Raji (cell line): ENCODE results near the gene CCT6B.

Experiments
- POLR2A ChIP-seq: IDR thresholded peaks from 2 replicates; pipeline ENCODE4 v1.6.1; 2011; ENCODE audit warnings: low read depth, low read length, control low read depth; ENCODE audit not compliant: insufficient read depth

The CCT6B gene

GRCh38 chr17:34961093-34961911 is at the start of gene CCT6B, which contains the start of gene ZNF830:
TSS of gene CCT6B (minus strand) at chr17:34961460. CDS start at chr17:34961393, 67 bp downstream.
TSS of gene ZNF830 (plus strand) at chr17:34961540. CDS start at chr17:34961567, 27 bp downstream.
- TF ChIP-seq POLR2A, result peak; percentile 92

- no peak for TF ChIP-seq POLR2A
Measured at GRCh38 chr17:35010093-35010492, 48.8 kb upstream of the CCT6B start.

- TF ChIP-seq POLR2A, result no peak
Measured at GRCh38 chr17:35006961-35007360, 45.7 kb upstream of the CCT6B start.

GRCh38 chr17:35006345-35006744 is 45.1 kb upstream of the CCT6B start:
- no peak for TF ChIP-seq POLR2A

- TF ChIP-seq POLR2A, result no peak
Measured at GRCh38 chr17:35003778-35004177, 42.5 kb upstream of the CCT6B start.

GRCh38 chr17:35002876-35003551 is 41.8 kb upstream of the CCT6B start:
- TF ChIP-seq POLR2A, result no peak

GRCh38 chr17:35001549-35001948 is 40.3 kb upstream of the CCT6B start:
- TF ChIP-seq POLR2A, result no peak

- no peak for TF ChIP-seq POLR2A
Measured at GRCh38 chr17:34999456-34999855, 38.2 kb upstream of the CCT6B start.

GRCh38 chr17:34998205-34998604 is 36.9 kb upstream of the CCT6B start:
- no peak for TF ChIP-seq POLR2A

- TF ChIP-seq POLR2A, result no peak
Measured at GRCh38 chr17:34997355-34997862, 36.1 kb upstream of the CCT6B start.

- no peak for TF ChIP-seq POLR2A
Measured at GRCh38 chr17:34996422-34997285, 35.4 kb upstream of the CCT6B start.

- no peak for TF ChIP-seq POLR2A
Measured at GRCh38 chr17:34993031-34993430, 31.8 kb upstream of the CCT6B start.

GRCh38 chr17:34991606-34992005 is 30.3 kb upstream of the CCT6B start:
- TF ChIP-seq POLR2A, result no peak

GRCh38 chr17:34990921-34991365 is 29.7 kb upstream of the CCT6B start:
- TF ChIP-seq POLR2A, result no peak

GRCh38 chr17:34989473-34989872 is 28.2 kb upstream of the CCT6B start:
- TF ChIP-seq POLR2A, result no peak

- TF ChIP-seq POLR2A, result no peak
Measured at GRCh38 chr17:34988644-34989043, 27.4 kb upstream of the CCT6B start.

GRCh38 chr17:34987232-34987631 is 26.0 kb upstream of the CCT6B start:
- TF ChIP-seq POLR2A, result no peak
